GM12891 (cell line): ENCODE measurements around the gene TMEM33.

Source experiments
- POLR2A ChIP-seq: IDR thresholded peaks from 2 replicates; pipeline ENCODE4 v1.6.1; 2011; ENCODE audit warnings: low read depth, low read length, control low read depth
- POLR2AphosphoS5 ChIP-seq: IDR thresholded peaks from 2 replicates; pipeline ENCODE4 v1.6.1; 2011; ENCODE audit warnings: low read depth, low read length, control low read depth
- POU2F2 ChIP-seq: IDR thresholded peaks from 2 replicates; pipeline ENCODE4 v1.6.1; 2011; ENCODE audit warnings: low read depth, mild to moderate bottlenecking, control low read depth, low read length, moderate library complexity
- TAF1 ChIP-seq: IDR thresholded peaks from 2 replicates; pipeline ENCODE4 v1.6.1; 2011; ENCODE audit warnings: low read depth, low read length, control low read depth

GRCh38 chr4:41918278-41918677, 17.0 kb upstream of the TMEM33 start:
- TF ChIP-seq POLR2AphosphoS5: no peak
- no peak for TF ChIP-seq TAF1
- no peak for TF ChIP-seq POLR2A
- no peak for TF ChIP-seq POU2F2
